ENCODE data around the gene FETUB. TPM values are rescaled to one million over a fixed set of nuclear protein-coding genes. Genes with fewer than 3 reads are reported as not detected.
A peak's percentile ranks its signal among the peaks of the same experiment; 100 is the strongest.

The FETUB gene
- polyA plus RNA-seq, 2 of the 4 experiments (the other 2 are of a cell fraction): 0.06 to 0.10 TPM

DNA sequence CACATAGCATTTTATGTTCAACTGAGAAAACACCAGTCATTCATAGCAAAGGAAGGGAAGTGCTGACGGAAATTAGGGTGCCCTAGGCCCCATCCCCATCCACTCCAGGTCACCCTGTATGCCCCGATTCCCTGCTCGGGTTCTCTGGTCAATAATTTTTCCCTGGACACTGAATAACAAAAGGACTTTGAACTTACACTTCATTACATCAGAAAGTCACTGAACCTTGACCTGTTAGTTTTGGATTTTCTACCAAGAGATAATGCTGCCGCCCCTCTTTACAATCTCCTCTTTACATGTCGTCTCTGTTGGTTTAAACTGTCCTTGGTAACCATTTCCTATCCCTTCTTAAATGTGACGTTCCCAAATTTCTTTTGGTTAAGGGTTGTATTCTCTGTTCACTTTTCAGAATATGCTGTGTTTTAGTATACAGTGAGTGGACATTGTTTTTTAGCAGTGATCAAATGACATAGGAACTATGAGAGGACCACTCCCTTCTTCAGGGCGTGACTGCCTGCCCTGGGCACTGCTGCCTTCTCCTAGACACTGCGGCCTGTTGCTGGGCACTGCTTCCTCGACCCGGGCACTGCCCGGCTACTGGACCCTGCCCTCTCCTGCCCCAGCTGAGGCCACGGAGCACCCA, 40.9 kb upstream of the FETUB start:
- DNase-seq (ENCODE audit: low read depth in 1 of 2, low spot score in 1 of 2) (no peak), FAIRE-seq (no peak), ATAC-seq (no peak)
- ChIA-PET CTCF (interaction anchor here (1.0 to 2.6 kb wide), 3 partner anchors 8 to 16 kb away, joined by 3 to 10 read pairs (median 6); no protein-coding TSS in a partner anchor), POLR2A (no interaction called here)
- Histone ChIP-seq H3K4me1 (peaks cover 17% of the 10 kb centered on the region; the same call in 2 of the 3 replicates), H3K27ac (peak overlapping the region in 1 of 2 experiments; percentile 70; a peak in 4 of 6 replicates), H3K9me3 (no peaks in the 10 kb centered on the region), H3K4me2 (peak overlapping the region; percentile 30; the same call in 1 of the 3 replicates), H3K4me3 (no peak overlapping the region)
- TF ChIP-seq SMC3 (IDR thresholded peaks at IDR 0.05) (no peak), MAFK (IDR thresholded peaks at IDR 0.05; ENCODE audit: partially characterized antibody) (no peak), CHD4 (IDR thresholded peaks at IDR 0.05; ENCODE audit: borderline replicate concordance) (no peak)
- 72% methylated on average over 11 of the region's 12 CpGs for WGBS (ENCODE audit: missing lambda C conversion rate)

GRCh38 chr3:186599785-186600166, 40.4 kb upstream of the FETUB start:
- WGBS (ENCODE audit: missing lambda C conversion rate): 44% methylated on average over 2 of the region's 2 CpGs
- Histone ChIP-seq H3K9me3 (no peaks in the 10 kb centered on the region), H3K4me2 (no peak overlapping the region), H3K4me1 (peaks cover 17% of the 10 kb centered on the region; the same call in 2 of the 3 replicates), H3K4me3 (no peak overlapping the region), H3K27ac (peak overlapping the region in 1 of 2 experiments; percentile 70; a peak in 3 of 6 replicates)
- no peak for ATAC-seq
- CTCF ChIA-PET: interaction anchor here (0.6 to 2.6 kb wide), 5 partner anchors 9 to 17 kb away, joined by 3 to 10 read pairs (median 6); no protein-coding TSS in a partner anchor
- DNase-seq (ENCODE audit: low read depth in 1 of 2, low spot score in 1 of 2): no peak
- no peak for TF ChIP-seq RFX5 (IDR thresholded peaks at IDR 0.05)
- no peak for TF ChIP-seq ZSCAN20 (CRISPR knock-in tag; IDR thresholded peaks at IDR 0.05)
- TF ChIP-seq, protein P1, sequence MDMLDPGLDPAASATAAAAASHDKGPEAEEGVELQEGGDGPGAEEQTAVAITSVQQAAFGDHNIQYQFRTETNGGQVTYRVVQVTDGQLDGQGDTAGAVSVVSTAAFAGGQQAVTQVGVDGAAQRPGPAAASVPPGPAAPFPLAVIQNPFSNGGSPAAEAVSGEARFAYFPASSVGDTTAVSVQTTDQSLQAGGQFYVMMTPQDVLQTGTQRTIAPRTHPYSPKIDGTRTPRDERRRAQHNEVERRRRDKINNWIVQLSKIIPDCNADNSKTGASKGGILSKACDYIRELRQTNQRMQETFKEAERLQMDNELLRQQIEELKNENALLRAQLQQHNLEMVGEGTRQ (IDR thresholded peaks at IDR 0.05): no peak
- no peak for TF ChIP-seq MAX (IDR thresholded peaks at IDR 0.05)
- TF ChIP-seq CBX8 (IDR thresholded peaks at IDR 0.05): no peak
- TF ChIP-seq EHMT2 (IDR thresholded peaks at IDR 0.05; ENCODE audit: low read depth): no peak
- TF ChIP-seq CHD4 (IDR thresholded peaks at IDR 0.05; ENCODE audit: borderline replicate concordance): no peak
- TF ChIP-seq POLR2A (IDR thresholded peaks at IDR 0.05; ENCODE audit: low read length): no peak
- TF ChIP-seq MAFK (IDR thresholded peaks at IDR 0.05; ENCODE audit: partially characterized antibody): no peak
- TF ChIP-seq GATA3 (IDR thresholded peaks at IDR 0.05; ENCODE audit: borderline replicate concordance): no peak
- no peak for TF ChIP-seq EHF (CRISPR knock-in tag; IDR thresholded peaks at IDR 0.05)
- TF ChIP-seq ESRRA (IDR thresholded peaks at IDR 0.05; ENCODE audit: borderline replicate concordance, low read length): no peak
- no peak for TF ChIP-seq KDM5A (IDR thresholded peaks at IDR 0.05)
- no peak for FAIRE-seq
- POLR2A ChIA-PET: interaction anchor here (0.8 kb wide), 1 partner anchor 10 kb away, joined by 3 read pairs; no protein-coding TSS in a partner anchor

- POLR2A ChIA-PET: no interaction called here
- DNase-seq (ENCODE audit: low read depth in 1 of 2, low spot score in 1 of 2): no peak
- no peak for ATAC-seq
- Histone ChIP-seq H3K27ac (no peak overlapping the region), H3K4me3 (no peak overlapping the region), H3K4me2 (no peak overlapping the region), H3K4me1 (peaks cover 23% of the 10 kb centered on the region), H3K9me3 (no peaks in the 10 kb centered on the region)
- TF ChIP-seq BHLHE40 (IDR thresholded peaks at IDR 0.05; ENCODE audit: low read depth, low read length) (no peak), FOXS1 (CRISPR knock-in tag; IDR thresholded peaks at IDR 0.05) (no peak)
- 67% methylated on average over 3 of the region's 3 CpGs for WGBS (ENCODE audit: missing lambda C conversion rate)
- FAIRE-seq: no peak
- CTCF ChIA-PET: interaction anchor here (1.7 to 2.6 kb wide), 2 partner anchors 14 to 16 kb away, joined by 8 to 10 read pairs; no protein-coding TSS in a partner anchor
These were observed 39.3 kb upstream of the FETUB start for GRCh38 chr3:186600896-186601295.

- FAIRE-seq (no peak), ATAC-seq (no peak), DNase-seq (ENCODE audit: low read depth in 1 of 2, low spot score in 1 of 2) (no peak)
- H3K4me2 ChIP-seq: no peak overlapping the region
- H3K4me3 ChIP-seq: no peak overlapping the region
- 86% methylated on average over 7 of the region's 7 CpGs for WGBS (ENCODE audit: missing lambda C conversion rate)
- no peaks in the 10 kb centered on the region for H3K9me3 ChIP-seq
- H3K27ac ChIP-seq: no peak overlapping the region
- peaks cover 35% of the 10 kb centered on the region for H3K4me1 ChIP-seq
- ChIA-PET POLR2A (no interaction called here), CTCF (interaction anchor here (1.0 to 4.5 kb wide), 4 partner anchors 8 to 218 kb away, joined by 3 to 38 read pairs (median 4); no protein-coding TSS in a partner anchor)
- TF ChIP-seq HES2 (IDR thresholded peaks at IDR 0.05): no peak
- TF ChIP-seq KDM5A (IDR thresholded peaks at IDR 0.05): no peak
- TF ChIP-seq HEYL (CRISPR knock-in tag; IDR thresholded peaks at IDR 0.05): no peak
- TF ChIP-seq ZFP36 (IDR thresholded peaks at IDR 0.05; ENCODE audit: borderline replicate concordance, partially characterized antibody): no peak
- no peak for TF ChIP-seq FOSL2 (IDR thresholded peaks at IDR 0.05)
- TF ChIP-seq FOSL2 (CRISPR knock-in tag; IDR thresholded peaks at IDR 0.05): no peak
- no peak for TF ChIP-seq ZNF302 (CRISPR knock-in tag; IDR thresholded peaks at IDR 0.05)
- no peak for TF ChIP-seq CBX8 (IDR thresholded peaks at IDR 0.05)
- no peak for TF ChIP-seq GATA3 (IDR thresholded peaks at IDR 0.05; ENCODE audit: borderline replicate concordance)
- TF ChIP-seq ZC3H11A (IDR thresholded peaks at IDR 0.05): no peak
- TF ChIP-seq, protein P2, sequence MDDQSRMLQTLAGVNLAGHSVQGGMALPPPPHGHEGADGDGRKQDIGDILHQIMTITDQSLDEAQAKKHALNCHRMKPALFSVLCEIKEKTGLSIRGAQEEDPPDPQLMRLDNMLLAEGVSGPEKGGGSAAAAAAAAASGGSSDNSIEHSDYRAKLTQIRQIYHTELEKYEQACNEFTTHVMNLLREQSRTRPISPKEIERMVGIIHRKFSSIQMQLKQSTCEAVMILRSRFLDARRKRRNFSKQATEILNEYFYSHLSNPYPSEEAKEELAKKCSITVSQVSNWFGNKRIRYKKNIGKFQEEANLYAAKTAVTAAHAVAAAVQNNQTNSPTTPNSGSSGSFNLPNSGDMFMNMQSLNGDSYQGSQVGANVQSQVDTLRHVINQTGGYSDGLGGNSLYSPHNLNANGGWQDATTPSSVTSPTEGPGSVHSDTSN (IDR thresholded peaks at IDR 0.05): no peak
- TF ChIP-seq, protein P3, sequence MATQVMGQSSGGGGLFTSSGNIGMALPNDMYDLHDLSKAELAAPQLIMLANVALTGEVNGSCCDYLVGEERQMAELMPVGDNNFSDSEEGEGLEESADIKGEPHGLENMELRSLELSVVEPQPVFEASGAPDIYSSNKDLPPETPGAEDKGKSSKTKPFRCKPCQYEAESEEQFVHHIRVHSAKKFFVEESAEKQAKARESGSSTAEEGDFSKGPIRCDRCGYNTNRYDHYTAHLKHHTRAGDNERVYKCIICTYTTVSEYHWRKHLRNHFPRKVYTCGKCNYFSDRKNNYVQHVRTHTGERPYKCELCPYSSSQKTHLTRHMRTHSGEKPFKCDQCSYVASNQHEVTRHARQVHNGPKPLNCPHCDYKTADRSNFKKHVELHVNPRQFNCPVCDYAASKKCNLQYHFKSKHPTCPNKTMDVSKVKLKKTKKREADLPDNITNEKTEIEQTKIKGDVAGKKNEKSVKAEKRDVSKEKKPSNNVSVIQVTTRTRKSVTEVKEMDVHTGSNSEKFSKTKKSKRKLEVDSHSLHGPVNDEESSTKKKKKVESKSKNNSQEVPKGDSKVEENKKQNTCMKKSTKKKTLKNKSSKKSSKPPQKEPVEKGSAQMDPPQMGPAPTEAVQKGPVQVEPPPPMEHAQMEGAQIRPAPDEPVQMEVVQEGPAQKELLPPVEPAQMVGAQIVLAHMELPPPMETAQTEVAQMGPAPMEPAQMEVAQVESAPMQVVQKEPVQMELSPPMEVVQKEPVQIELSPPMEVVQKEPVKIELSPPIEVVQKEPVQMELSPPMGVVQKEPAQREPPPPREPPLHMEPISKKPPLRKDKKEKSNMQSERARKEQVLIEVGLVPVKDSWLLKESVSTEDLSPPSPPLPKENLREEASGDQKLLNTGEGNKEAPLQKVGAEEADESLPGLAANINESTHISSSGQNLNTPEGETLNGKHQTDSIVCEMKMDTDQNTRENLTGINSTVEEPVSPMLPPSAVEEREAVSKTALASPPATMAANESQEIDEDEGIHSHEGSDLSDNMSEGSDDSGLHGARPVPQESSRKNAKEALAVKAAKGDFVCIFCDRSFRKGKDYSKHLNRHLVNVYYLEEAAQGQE (IDR thresholded peaks at IDR 0.05): no peak
- no peak for TF ChIP-seq HDAC2 (IDR thresholded peaks at IDR 0.05)
- TF ChIP-seq ZSCAN20 (CRISPR knock-in tag; IDR thresholded peaks at IDR 0.05): no peak
- no peak for TF ChIP-seq POLR2A (IDR thresholded peaks at IDR 0.05; ENCODE audit: low read length)
These were observed 37.0 kb upstream of the FETUB start for GRCh38 chr3:186603159-186603558.
